ENCODE measurements around the gene CYP4F3.

Gene CYP4F3

GRCh38 chr19:15669891-15670290, 29.2 kb downstream of the CYP4F3 start:
- no peak for TF ChIP-seq CTCF (conservative IDR thresholded peaks at IDR 0.05; ENCODE audit: low read depth, low read length)

GRCh38 chr19:15671237-15671821, 30.6 kb downstream of the CYP4F3 start:
- H3K4me3 ChIP-seq (ENCODE audit: low read depth, low read length) = no peak overlapping the region
- no peak for DNase-seq (ENCODE audit: low read depth)
- no peak for TF ChIP-seq CTCF (conservative IDR thresholded peaks at IDR 0.05; ENCODE audit: low read depth, low read length)

More at GRCh38 chr19:15669891-15670290, 29.2 kb downstream of the CYP4F3 start:
- H3K4me3 ChIP-seq (ENCODE audit: low read depth, low read length) = no peak overlapping the region
- no peak for DNase-seq (ENCODE audit: low read depth)

GRCh38 chr19:15671891-15672579, 31.3 kb downstream of the CYP4F3 start:
- DNase-seq (ENCODE audit: low read depth) = peak; percentile 1
- no peak for TF ChIP-seq CTCF (conservative IDR thresholded peaks at IDR 0.05; ENCODE audit: low read depth, low read length)
- H3K4me3 ChIP-seq (ENCODE audit: low read depth, low read length) = no peak overlapping the region

GRCh38 chr19:15672580-15673175, 32.0 kb downstream of the CYP4F3 start, which contains the start of gene CYP4F12:
TSS of gene CYP4F12 (plus strand) at chr19:15673087. CDS start at chr19:15673530, 443 bp downstream.
- TF ChIP-seq CTCF (conservative IDR thresholded peaks at IDR 0.05; ENCODE audit: low read depth, low read length) = no peak
- H3K4me3 ChIP-seq (ENCODE audit: low read depth, low read length) = no peak within 1 kb of the TSS
- DNase-seq (ENCODE audit: low read depth) = no peak

GRCh38 chr19:15673176-15673654, 32.5 kb downstream of the CYP4F3 start:
- no peak for TF ChIP-seq CTCF (conservative IDR thresholded peaks at IDR 0.05; ENCODE audit: low read depth, low read length)
- no peak overlapping the region for H3K4me3 ChIP-seq (ENCODE audit: low read depth, low read length)
- DNase-seq (ENCODE audit: low read depth) = no peak

GRCh38 chr19:15675560-15675959, 34.9 kb downstream of the CYP4F3 start:
- no peak for DNase-seq (ENCODE audit: low read depth)
- no peak overlapping the region for H3K4me3 ChIP-seq (ENCODE audit: low read depth, low read length)
- no peak for TF ChIP-seq CTCF (conservative IDR thresholded peaks at IDR 0.05; ENCODE audit: low read depth, low read length)
